Activated naive CD8-positive, alpha-beta T cell (primary cell): ENCODE results near the gene LFNG.
A peak's percentile ranks its signal among the peaks of the same experiment; 100 is the strongest.
"Not testable (repeated sequence)": the region's sequence is repeated elsewhere in the genome, so short reads cannot be mapped to it uniquely, and the experiment has no call there.

Experiments
- H3K27ac Mint-ChIP-seq: one replicate; pipeline ENCODE4 v1.8.0; 2021; ENCODE audit warnings: mixed read lengths
- H3K27me3 Mint-ChIP-seq: one replicate; pipeline ENCODE4 v1.8.0; 2021; ENCODE audit warnings: mixed read lengths
- H3K36me3 Mint-ChIP-seq: one replicate; pipeline ENCODE4 v1.8.0; 2021; ENCODE audit warnings: mixed read lengths
- H3K4me1 Mint-ChIP-seq: one replicate; pipeline ENCODE4 v1.8.0; 2021; ENCODE audit warnings: low read depth, mixed read lengths
- H3K4me3 Mint-ChIP-seq: one replicate; pipeline ENCODE4 v1.8.0; 2021; ENCODE audit warnings: mild to moderate bottlenecking, mixed read lengths
- H3K9me3 Mint-ChIP-seq: one replicate; pipeline ENCODE4 v1.8.0; 2021; ENCODE audit warnings: low read depth, mixed read lengths

Gene LFNG

DNA sequence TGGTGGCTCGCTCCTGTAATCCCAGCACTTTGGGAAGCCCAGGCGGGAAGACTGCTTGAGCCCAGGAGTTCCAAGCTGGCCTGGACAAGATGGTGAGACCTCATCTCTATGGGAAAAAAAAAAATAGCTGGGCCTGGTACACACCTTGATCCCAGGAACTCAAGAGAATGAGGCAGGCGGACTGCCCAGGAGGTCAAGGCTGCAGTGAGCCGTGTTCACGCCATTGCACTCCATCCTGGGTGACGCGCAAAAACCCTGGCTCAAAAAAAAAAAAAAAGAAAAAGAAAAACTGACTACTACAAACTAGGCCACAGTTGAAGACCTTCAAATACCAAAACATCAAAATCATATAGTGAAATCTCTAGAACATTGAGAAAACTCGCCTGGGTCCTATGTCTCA, 31.8 kb downstream of the LFNG start:
- Mint-ChIP-seq H3K4me1 (peaks cover 30% of the 10 kb centered on the region), H3K27me3 (no peaks in the 10 kb centered on the region), H3K36me3 (peaks cover 5% of the 10 kb centered on the region), H3K27ac (peak overlapping the region; percentile 16), H3K9me3 (no peaks in the 10 kb centered on the region), H3K4me3 (peak overlapping the region; percentile 32)

DNA sequence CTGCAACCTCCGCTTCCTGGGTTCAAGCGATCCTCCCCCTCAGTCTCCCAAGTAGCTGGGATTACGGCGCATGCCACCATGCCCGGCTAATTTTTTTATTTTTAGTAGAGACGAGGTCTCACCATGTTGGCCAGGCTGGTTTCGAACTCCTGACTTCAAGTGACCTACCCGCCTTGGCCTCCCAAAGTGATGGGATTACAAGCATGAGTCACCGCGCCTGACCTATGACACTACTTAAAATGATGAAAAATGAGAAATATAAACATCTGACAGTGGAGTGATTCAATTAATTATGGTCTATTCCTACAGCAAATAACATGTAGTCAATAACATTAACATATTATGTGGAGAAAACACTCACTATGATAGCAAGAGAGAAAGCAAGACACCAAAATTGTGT, 33.5 kb downstream of the LFNG start:
- Mint-ChIP-seq H3K27ac (no peak overlapping the region), H3K27me3 (no peaks in the 10 kb centered on the region), H3K36me3 (peaks cover 5% of the 10 kb centered on the region), H3K4me3 (peak overlapping the region; percentile 90), H3K9me3 (no peaks in the 10 kb centered on the region), H3K4me1 (peaks cover 34% of the 10 kb centered on the region)

DNA sequence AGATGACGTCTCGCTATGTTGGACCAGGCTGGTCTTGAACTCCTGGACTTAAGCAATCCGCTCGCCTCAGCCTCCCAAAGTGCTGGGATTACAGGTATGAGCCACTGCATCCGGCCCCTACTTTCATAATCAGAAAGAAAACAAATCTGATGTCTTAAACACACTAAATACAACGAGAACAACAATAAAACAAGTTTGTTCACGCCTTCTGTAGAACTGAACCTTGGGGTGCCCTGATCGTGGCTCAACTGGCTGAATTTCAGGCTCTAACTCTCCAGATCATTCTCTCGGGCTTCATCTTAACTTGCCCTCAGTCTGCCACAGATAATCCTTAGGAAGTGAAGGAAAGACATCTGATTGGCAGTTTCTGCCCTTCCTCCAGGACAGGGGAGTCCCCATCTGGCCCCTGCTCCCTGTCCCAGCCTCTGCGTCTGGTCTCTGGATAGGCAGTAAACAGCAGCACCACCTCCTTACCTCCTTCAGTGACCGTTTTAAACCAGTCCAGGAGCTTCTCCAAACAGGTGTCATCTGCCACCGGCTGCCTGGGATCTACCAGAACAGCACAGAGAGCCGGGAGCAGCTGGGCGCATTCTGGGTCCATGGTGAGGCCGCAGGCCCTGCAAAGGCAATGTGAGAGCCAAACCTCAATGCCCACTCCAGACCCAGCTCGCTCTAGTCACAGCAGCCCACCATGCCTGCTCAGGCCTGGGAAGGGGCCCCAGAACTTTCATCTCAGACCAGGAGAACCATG, 34.4 kb downstream of the LFNG start:
- no peaks in the 10 kb centered on the region for H3K27me3 Mint-ChIP-seq
- peak overlapping the region; percentile 90 for H3K4me3 Mint-ChIP-seq
- H3K4me1 Mint-ChIP-seq, result peaks cover 34% of the 10 kb centered on the region
- peaks cover 5% of the 10 kb centered on the region for H3K36me3 Mint-ChIP-seq
- H3K9me3 Mint-ChIP-seq, result no peaks in the 10 kb centered on the region
- peak overlapping the region; percentile 90 for H3K27ac Mint-ChIP-seq

DNA sequence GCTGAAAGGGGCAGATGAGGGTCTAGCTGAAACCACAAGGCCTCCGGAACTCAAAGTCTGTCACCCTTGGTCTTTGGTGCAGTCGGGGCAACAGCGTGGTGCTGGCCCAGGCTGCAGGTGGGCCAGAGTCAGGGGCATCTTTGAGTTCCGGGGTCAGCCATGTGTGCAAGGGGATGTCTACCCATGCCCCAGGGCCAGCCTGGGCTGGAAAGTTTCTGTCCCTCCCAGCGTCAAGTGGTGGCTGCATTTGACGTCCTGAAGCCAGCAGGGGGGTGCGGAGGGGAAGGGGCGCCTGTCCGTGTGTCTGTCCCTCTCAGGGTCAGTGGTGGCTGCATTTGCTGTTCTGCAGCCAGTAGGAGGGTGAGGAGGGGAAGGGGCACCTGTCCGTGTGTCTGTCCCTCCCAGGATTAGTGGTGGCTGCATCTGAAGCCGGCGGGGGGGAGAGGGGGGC, 35.1 kb downstream of the LFNG start:
- peaks cover 5% of the 10 kb centered on the region for H3K36me3 Mint-ChIP-seq
- peak overlapping the region; percentile 90 for H3K4me3 Mint-ChIP-seq
- H3K9me3 Mint-ChIP-seq, result no peaks in the 10 kb centered on the region
- H3K4me1 Mint-ChIP-seq, result peaks cover 28% of the 10 kb centered on the region
- H3K27ac Mint-ChIP-seq, result peak overlapping the region; percentile 90
- no peaks in the 10 kb centered on the region for H3K27me3 Mint-ChIP-seq

DNA sequence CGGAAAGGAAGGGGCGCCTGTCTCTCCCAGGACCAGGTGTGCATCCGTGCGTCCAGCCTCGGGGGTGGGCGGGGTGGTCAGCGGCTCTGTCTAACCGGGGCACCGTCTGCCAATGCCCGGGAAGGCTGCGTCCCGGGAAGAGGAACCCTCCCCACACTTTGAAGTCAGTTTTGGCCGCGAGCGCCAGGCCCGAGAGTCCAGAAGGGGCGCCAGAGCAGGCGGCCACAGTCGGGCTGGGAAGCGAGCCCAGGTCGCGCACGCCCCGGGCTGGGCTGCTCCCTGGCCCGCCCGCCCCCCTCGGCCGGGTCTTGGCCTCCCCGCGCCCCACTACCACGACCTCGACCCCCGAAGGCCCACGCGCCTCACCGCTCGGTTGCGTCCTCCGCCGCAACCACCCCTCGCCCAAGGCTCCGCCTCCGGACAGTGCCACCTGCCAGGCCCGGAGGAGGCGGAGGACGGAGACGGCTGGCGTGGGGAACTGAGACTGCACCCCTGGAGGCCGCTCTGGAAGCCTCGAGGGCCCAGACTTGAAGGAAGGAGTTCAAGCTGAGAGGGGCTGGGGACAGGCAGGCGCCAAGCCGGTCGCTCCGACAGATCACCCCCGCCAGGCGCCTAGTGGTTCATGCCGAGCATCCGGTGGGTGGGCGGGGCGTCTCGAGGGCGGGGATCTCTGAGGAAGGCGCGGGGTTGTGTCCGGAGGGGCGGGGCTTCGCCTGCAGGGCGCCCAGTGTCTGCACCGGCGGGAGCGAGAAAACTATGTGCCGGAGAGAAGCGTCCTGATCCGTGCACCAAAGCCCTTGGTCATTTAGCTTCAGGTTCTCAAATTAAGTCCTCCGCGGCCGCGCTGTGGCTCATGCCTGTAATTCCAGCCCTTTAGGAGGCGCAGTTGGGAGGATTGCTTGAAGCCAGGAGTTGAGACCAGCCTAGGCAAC, 35.8 kb downstream of the LFNG start, which contains the start of gene BRAT1:
BRAT1 (minus strand) TSS at position 404 of the 932 bp plus-strand sequence. CDS start 1,093 bp downstream, outside the sequence.
- H3K27ac Mint-ChIP-seq, result peak within 1 kb of the TSS; percentile 90
- peak within 1 kb of the TSS; percentile 90 for H3K4me3 Mint-ChIP-seq
- H3K9me3 Mint-ChIP-seq, result no peaks in the 10 kb centered on the region
- peaks cover 30% of the 10 kb centered on the region for H3K4me1 Mint-ChIP-seq
- H3K36me3 Mint-ChIP-seq, result peaks cover 4% of the 10 kb centered on the region
- H3K27me3 Mint-ChIP-seq, result no peaks in the 10 kb centered on the region

DNA sequence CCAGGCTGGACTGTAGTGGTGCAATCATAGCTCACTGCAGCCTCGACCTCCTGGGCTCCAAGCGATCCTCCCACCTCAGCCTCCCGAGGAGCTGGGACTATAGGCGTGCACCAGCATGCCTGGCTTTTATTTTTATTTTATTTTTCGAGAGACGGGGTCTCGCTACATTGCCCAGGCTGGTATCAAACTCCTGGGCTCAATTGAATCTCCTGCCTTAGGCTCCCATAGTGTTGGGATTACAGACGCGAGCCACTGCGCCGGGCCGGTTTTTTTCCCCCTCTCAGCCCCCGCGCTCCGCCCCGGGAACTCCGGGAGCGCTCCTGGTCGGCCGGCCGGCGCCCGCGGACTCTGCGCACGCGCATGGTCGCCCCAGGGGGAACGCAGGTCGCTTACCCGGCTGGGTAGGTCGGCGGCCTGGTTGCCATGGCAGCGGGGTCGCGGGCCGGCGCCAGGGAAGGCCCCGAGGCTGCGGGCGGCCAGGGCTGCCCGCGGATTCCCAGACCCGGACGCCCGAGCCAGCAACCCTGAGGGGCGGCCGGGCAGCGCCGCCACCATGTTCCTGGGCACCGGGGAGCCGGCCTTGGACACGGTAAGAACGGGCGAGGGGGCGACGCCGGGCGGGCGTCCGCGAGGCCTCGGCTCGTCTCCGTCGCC, 39.2 kb downstream of the LFNG start, which contains the start of gene IQCE:
IQCE (plus strand) TSS at position 351 of the 654 bp plus-strand sequence; CDS start at position 554, 203 bp downstream.
- H3K27me3 Mint-ChIP-seq, result no peaks in the 10 kb centered on the region
- H3K36me3 Mint-ChIP-seq, result no peaks in the 10 kb centered on the region
- H3K27ac Mint-ChIP-seq, result no peak within 1 kb of the TSS
- H3K4me3 Mint-ChIP-seq, result peak within 1 kb of the TSS; percentile 70
- H3K4me1 Mint-ChIP-seq, result peaks cover 10% of the 10 kb centered on the region
- H3K9me3 Mint-ChIP-seq, result no peaks in the 10 kb centered on the region

DNA sequence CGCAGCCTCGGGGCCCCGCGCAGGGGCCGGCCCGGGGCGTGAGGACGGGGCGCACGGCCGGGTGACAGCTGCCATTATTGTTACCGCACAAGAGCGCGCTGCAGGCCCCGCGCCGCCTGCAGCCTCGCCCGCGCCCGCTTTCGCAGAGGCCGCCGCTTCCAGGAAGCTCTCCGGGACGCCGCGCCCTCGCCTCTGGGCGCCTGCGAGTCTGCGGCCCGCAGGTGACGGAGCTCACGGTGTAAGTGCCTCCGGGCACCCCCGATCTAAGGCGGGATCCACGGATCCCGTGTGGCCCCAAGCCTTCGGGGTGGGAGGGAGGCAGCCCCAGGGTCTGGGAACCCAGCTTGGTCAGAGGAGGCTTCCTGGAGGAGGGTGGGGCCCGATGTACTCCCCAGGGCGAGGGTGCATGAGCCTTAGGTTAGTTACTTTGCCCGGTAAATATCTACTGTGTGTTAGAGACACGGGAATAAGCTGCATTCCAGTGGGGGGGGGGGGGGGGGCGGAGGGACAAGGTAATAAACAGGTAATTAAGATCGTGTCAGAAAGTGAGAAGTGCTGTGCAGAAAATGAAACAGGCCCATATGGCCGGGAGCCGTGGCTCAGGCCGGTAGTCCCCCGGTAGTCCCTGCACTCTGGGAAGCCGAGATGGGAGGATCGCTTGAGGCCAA, 39.8 kb downstream of the LFNG start:
- Mint-ChIP-seq H3K9me3 (no peaks in the 10 kb centered on the region), H3K4me1 (peaks cover 6% of the 10 kb centered on the region), H3K4me3 (peak overlapping the region; percentile 68), H3K27ac (no peak overlapping the region), H3K27me3 (no peaks in the 10 kb centered on the region), H3K36me3 (no peaks in the 10 kb centered on the region)

DNA sequence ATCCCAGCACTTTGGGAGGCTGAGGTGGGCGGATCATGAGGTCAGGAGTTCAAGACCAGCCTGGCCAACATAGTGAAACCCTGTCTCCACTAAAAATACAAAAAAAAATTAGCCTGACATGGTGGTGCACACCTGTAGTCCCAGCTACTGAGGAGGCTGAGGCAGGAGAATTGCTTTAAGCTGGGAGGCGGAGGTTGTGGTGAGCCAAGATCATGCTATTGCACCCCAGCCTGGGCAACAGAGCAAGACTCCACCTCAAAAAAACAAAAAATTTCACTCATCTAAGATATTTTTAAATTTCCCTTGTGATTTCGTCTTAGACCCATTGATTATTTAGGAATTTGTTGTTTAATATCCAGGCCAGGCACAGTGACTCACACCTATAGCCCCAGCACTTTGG, 44.4 kb downstream of the LFNG start:
- not testable (repeated sequence) for H3K27ac Mint-ChIP-seq, H3K27me3 Mint-ChIP-seq, H3K9me3 Mint-ChIP-seq, H3K4me3 Mint-ChIP-seq, H3K4me1 Mint-ChIP-seq, H3K36me3 Mint-ChIP-seq

DNA sequence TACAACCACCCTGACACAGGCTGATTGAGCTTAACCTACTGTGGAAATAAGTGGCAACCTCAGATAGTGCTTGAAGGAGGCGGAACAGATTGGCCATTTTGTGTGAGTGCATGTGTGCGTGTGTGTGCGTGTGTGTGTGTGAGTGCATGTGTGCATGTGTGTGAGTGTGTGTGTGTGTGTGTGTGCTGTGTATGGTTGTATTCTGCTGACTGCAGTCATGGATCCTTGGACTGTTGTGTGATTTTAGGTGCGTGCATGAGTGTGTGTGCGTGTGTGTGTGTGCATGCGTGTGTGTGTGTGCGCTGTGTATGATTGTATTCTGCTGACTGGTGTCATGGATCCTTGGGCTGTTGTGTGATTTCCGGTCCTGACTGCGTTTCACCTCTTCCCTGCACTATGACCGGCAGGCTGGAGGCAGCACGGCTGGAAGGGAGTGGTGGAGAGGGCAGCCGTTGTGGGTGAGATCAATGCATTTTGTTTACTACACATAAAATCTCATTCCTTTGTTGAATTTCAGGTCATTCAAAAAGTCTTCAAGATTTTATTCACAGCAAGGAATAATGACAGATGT, 45.5 kb downstream of the LFNG start:
- no peaks in the 10 kb centered on the region for H3K9me3 Mint-ChIP-seq
- H3K36me3 Mint-ChIP-seq, result peaks cover 3% of the 10 kb centered on the region
- peaks cover 4% of the 10 kb centered on the region for H3K4me1 Mint-ChIP-seq
- H3K27ac Mint-ChIP-seq, result no peak overlapping the region
- H3K4me3 Mint-ChIP-seq, result no peak overlapping the region
- H3K27me3 Mint-ChIP-seq, result no peaks in the 10 kb centered on the region

DNA sequence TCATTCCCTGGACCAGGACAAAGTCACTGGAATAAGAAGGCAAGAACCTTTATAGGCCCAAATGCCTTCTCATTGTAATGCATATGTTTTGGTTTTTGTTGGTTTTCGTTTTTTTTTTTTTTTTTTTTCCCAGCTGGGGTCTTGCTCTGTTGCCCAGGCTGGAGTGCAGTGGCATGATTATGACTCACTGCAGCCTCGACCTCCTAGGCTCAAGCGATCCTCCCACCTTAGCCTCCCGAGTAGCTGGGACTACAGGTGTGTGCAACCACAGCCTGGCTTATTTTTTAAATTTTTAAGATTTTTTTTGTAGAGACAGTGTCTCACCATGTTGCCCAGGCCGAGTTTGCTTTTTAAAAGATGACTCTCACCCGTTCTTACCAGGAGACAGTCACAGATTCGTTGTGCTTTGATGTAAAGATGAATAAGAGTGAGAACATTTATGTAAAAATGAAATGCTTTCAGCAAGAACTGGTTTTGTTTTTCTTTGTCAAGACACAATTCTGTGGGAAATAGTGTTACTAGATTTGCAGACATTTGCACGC, 46.8 kb downstream of the LFNG start:
- Mint-ChIP-seq H3K27ac (no peak overlapping the region), H3K4me3 (no peak overlapping the region), H3K36me3 (peaks cover 3% of the 10 kb centered on the region), H3K9me3 (no peaks in the 10 kb centered on the region), H3K27me3 (no peaks in the 10 kb centered on the region), H3K4me1 (peaks cover 3% of the 10 kb centered on the region)

DNA sequence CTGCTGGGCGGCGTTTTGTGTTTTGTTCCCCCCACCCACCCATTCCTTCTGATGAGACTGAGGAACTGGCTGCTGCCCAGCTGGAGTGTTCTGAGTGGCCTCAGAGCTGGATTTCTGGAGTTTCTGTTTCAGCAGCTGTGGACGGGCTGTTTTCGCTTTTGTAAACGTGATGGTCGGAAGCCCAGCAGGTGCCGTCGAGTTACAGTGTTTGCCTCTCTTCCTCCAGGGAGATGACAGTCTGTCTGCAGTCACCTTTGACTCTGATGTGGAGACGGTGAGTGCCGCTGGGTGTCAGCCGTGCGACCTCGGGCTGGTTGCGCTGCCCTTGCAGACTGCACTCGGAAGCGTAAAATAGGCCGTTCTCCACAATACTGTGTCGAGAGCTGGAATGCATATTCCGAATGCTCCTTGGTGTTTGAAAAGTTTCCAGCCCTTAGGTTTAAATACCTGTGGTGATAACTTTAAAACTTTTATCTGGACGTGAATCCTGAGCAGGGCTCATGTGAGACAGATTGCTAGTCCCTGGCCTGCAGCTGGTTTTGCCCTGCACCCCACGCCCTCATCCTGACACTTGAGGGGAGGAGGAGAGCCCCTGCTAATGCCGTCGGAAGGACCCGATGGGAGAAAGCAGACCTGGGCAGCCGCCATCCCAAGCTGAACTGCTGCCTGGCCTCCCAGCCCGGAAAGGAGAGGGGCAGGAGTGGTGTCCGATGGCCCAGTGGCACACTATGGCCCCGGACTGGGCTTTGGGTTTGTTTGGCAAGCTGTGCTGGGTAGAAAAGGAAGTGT, 47.5 kb downstream of the LFNG start:
- no peak overlapping the region for H3K4me3 Mint-ChIP-seq
- peaks cover 5% of the 10 kb centered on the region for H3K4me1 Mint-ChIP-seq
- H3K27me3 Mint-ChIP-seq, result no peaks in the 10 kb centered on the region
- peaks cover 3% of the 10 kb centered on the region for H3K36me3 Mint-ChIP-seq
- H3K9me3 Mint-ChIP-seq, result no peaks in the 10 kb centered on the region
- no peak overlapping the region for H3K27ac Mint-ChIP-seq

DNA sequence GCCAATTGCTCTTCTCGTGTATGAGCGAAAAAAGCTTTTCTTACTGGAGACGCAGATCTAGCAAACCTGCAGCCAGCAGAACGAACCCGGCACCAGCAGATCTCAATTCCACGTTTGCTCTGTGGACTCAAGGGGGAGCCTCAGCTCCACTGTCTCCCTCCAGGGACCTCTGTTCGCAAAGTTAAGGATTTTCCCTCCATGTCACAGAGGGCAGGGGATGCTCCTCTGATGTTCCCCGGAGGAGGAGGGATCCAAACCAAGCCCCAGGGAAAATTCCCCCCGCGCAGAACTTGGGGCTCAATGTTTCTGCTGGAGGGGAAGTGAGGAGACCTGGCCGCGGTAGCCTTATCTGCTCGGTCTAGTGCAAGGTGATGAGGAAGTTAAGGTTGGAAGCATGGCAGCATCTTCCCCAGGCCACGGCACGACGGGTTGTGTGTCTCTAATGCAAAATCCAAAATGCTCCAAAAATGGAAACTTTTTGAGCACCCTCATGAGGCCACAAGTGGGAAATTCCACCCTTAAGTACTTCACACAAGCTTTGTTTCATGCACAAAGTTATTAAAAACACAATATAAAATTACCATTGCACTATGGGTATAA, 48.2 kb downstream of the LFNG start:
- Mint-ChIP-seq H3K27ac (no peak overlapping the region), H3K36me3 (peaks cover 3% of the 10 kb centered on the region)

More for the DNA sequence above, 48.2 kb downstream of the LFNG start:
- H3K4me1 Mint-ChIP-seq, result peaks cover 6% of the 10 kb centered on the region
- H3K27me3 Mint-ChIP-seq, result no peaks in the 10 kb centered on the region
- no peaks in the 10 kb centered on the region for H3K9me3 Mint-ChIP-seq
- H3K4me3 Mint-ChIP-seq, result no peak overlapping the region
